IPS-11a (cell line): Measurements from ENCODE around the gene CFDP1.
"Not testable (repeated sequence)": the region's sequence is repeated elsewhere in the genome, so short reads cannot be mapped to it uniquely, and the experiment has no call there.

Experiments used
- H3K4me3 ChIP-seq: one replicate; pipeline ENCODE4 v1.5.1; 2013; ENCODE audit warnings: low read depth, low read length, control low read depth

CFDP1 gene

GRCh38 chr16:75272097-75272551 lies 161.2 kb downstream of the CFDP1 start:
- H3K4me3 ChIP-seq, result no peak overlapping the region

- H3K4me3 ChIP-seq, result no peak overlapping the region
Measured at GRCh38 chr16:75271441-75272096, 161.7 kb downstream of the CFDP1 start.

GRCh38 chr16:75269358-75269757 lies 163.9 kb downstream of the CFDP1 start:
- not testable (repeated sequence) for H3K4me3 ChIP-seq

GRCh38 chr16:75267631-75268264 lies 165.6 kb downstream of the CFDP1 start:
- H3K4me3 ChIP-seq, result no peak overlapping the region

GRCh38 chr16:75266738-75267630 lies 166.3 kb downstream of the CFDP1 start:
- no peak overlapping the region for H3K4me3 ChIP-seq

GRCh38 chr16:75265911-75266701 lies 167.2 kb downstream of the CFDP1 start:
- H3K4me3 ChIP-seq, result peak overlapping the region; percentile 79

GRCh38 chr16:75264999-75265910 lies 168.0 kb downstream of the CFDP1 start:
- peak overlapping the region; percentile 79 for H3K4me3 ChIP-seq

- peak overlapping the region; percentile 79 for H3K4me3 ChIP-seq
Measured at GRCh38 chr16:75264457-75264998, 168.8 kb downstream of the CFDP1 start.

- H3K4me3 ChIP-seq, result no peak overlapping the region
Measured at GRCh38 chr16:75263963-75264445, 169.3 kb downstream of the CFDP1 start.

GRCh38 chr16:75263291-75263962 lies 169.9 kb downstream of the CFDP1 start:
- no peak overlapping the region for H3K4me3 ChIP-seq

- H3K4me3 ChIP-seq, result no peak overlapping the region
Measured at GRCh38 chr16:75262800-75263127, 170.5 kb downstream of the CFDP1 start.

GRCh38 chr16:75262104-75262799 lies 171.1 kb downstream of the CFDP1 start:
- no peak overlapping the region for H3K4me3 ChIP-seq

GRCh38 chr16:75261590-75262078 lies 171.7 kb downstream of the CFDP1 start:
- H3K4me3 ChIP-seq, result no peak overlapping the region

GRCh38 chr16:75260851-75261589 lies 172.3 kb downstream of the CFDP1 start:
- no peak overlapping the region for H3K4me3 ChIP-seq

GRCh38 chr16:75258807-75259141 lies 174.5 kb downstream of the CFDP1 start:
- H3K4me3 ChIP-seq, result no peak overlapping the region

GRCh38 chr16:75257886-75258806 lies 175.2 kb downstream of the CFDP1 start:
- H3K4me3 ChIP-seq, result no peak overlapping the region
